Measurements from ENCODE around the gene FRMPD4. TPM values are rescaled to one million over a fixed set of nuclear protein-coding genes. Genes with fewer than 3 reads are reported as not detected.

FRMPD4 gene
- total RNA-seq, 3 donors from 2014 or later (not counting 1 experiment from before 2014, with no cell fraction given), result not detected

GRCh38 chrX:12115377-12115776, 22.9 kb upstream of the FRMPD4 start:
- Histone ChIP-seq H3K4me1 (ENCODE audit: control insufficient read depth, insufficient read depth, low read length) (no peaks in the 10 kb centered on the region), H3K27me3 (ENCODE audit: control insufficient read depth, insufficient read depth, low read length) (no peaks in the 10 kb centered on the region), H3K27ac (ENCODE audit: low read length) (no peak overlapping the region), H3K4me3 (ENCODE audit: low read length) (no peak overlapping the region), H3K36me3 (ENCODE audit: control insufficient read depth, insufficient read depth, low read length) (no peaks in the 10 kb centered on the region), H3K9me3 (ENCODE audit: control insufficient read depth, insufficient read depth, low read length) (no peaks in the 10 kb centered on the region)
- no peaks in the 10 kb centered on the region for H3K4me1 Mint-ChIP-seq
- no peaks in the 10 kb centered on the region for H3K36me3 Mint-ChIP-seq
- peaks cover 3 to 7% of the 10 kb centered on the region in 2 donors for H3K9me3 Mint-ChIP-seq
- TF ChIP-seq, protein P1, sequence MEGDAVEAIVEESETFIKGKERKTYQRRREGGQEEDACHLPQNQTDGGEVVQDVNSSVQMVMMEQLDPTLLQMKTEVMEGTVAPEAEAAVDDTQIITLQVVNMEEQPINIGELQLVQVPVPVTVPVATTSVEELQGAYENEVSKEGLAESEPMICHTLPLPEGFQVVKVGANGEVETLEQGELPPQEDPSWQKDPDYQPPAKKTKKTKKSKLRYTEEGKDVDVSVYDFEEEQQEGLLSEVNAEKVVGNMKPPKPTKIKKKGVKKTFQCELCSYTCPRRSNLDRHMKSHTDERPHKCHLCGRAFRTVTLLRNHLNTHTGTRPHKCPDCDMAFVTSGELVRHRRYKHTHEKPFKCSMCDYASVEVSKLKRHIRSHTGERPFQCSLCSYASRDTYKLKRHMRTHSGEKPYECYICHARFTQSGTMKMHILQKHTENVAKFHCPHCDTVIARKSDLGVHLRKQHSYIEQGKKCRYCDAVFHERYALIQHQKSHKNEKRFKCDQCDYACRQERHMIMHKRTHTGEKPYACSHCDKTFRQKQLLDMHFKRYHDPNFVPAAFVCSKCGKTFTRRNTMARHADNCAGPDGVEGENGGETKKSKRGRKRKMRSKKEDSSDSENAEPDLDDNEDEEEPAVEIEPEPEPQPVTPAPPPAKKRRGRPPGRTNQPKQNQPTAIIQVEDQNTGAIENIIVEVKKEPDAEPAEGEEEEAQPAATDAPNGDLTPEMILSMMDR (IDR thresholded peaks at IDR 0.05), result no peak
- ATAC-seq, result no peak
- DNase-seq, result no peak
- 60% methylated on average over 1 of the region's 2 CpGs for WGBS (ENCODE audit: insufficient coverage)
- H3K27me3 Mint-ChIP-seq (ENCODE audit: low read depth in 2 of 2), result no peaks in the 10 kb centered on the region
- H3K27ac Mint-ChIP-seq, result no peak overlapping the region
- H3K4me3 Mint-ChIP-seq, result no peak overlapping the region
- intact Hi-C loops (cut with micrococcal nuclease), result no loop called here

- peaks cover 3 to 7% of the 10 kb centered on the region in 2 donors for H3K9me3 Mint-ChIP-seq
- no peaks in the 10 kb centered on the region for H3K4me1 ChIP-seq (ENCODE audit: control insufficient read depth, insufficient read depth, low read length)
- DNase-seq (no peak), ATAC-seq (no peak)
- no peaks in the 10 kb centered on the region for H3K36me3 ChIP-seq (ENCODE audit: control insufficient read depth, insufficient read depth, low read length)
- no peak overlapping the region for H3K27ac ChIP-seq (ENCODE audit: low read length)
- H3K36me3 Mint-ChIP-seq, result no peaks in the 10 kb centered on the region
- H3K27ac Mint-ChIP-seq, result no peak overlapping the region
- WGBS (ENCODE audit: insufficient coverage), result 83% methylated on average over 1 of the region's 3 CpGs
- no peaks in the 10 kb centered on the region for H3K27me3 Mint-ChIP-seq (ENCODE audit: low read depth in 2 of 2)
- intact Hi-C loops (cut with micrococcal nuclease), result no loop called here
- H3K27me3 ChIP-seq (ENCODE audit: control insufficient read depth, insufficient read depth, low read length), result no peaks in the 10 kb centered on the region
- TF ChIP-seq, protein P1 (IDR thresholded peaks at IDR 0.05), result no peak
- no peak overlapping the region for H3K4me3 ChIP-seq (ENCODE audit: low read length)
- H3K4me1 Mint-ChIP-seq, result no peaks in the 10 kb centered on the region
- no peaks in the 10 kb centered on the region for H3K9me3 ChIP-seq (ENCODE audit: control insufficient read depth, insufficient read depth, low read length)
- H3K4me3 Mint-ChIP-seq, result no peak overlapping the region
Measured at GRCh38 chrX:12118134-12118533, 20.1 kb upstream of the FRMPD4 start.

GRCh38 chrX:12128017-12128416, 10.3 kb upstream of the FRMPD4 start:
- intact Hi-C loops (cut with micrococcal nuclease), result no loop called here
- peaks cover 6% of the 10 kb centered on the region for H3K9me3 ChIP-seq (ENCODE audit: control insufficient read depth, insufficient read depth, low read length)
- Mint-ChIP-seq H3K9me3 (peaks cover 2 to 4% of the 10 kb centered on the region in 2 donors), H3K27ac (no peak overlapping the region), H3K4me3 (no peak overlapping the region), H3K27me3 (ENCODE audit: low read depth in 2 of 2) (no peaks in the 10 kb centered on the region), H3K4me1 (no peaks in the 10 kb centered on the region), H3K36me3 (no peaks in the 10 kb centered on the region)
- H3K27me3 ChIP-seq (ENCODE audit: control insufficient read depth, insufficient read depth, low read length), result no peaks in the 10 kb centered on the region
- H3K4me3 ChIP-seq (ENCODE audit: low read length), result no peak overlapping the region
- TF ChIP-seq, protein P1 (IDR thresholded peaks at IDR 0.05), result no peak
- no peaks in the 10 kb centered on the region for H3K36me3 ChIP-seq (ENCODE audit: control insufficient read depth, insufficient read depth, low read length)
- H3K27ac ChIP-seq (ENCODE audit: low read length), result no peak overlapping the region
- WGBS (ENCODE audit: insufficient coverage), result 97% methylated on average over 3 of the region's 3 CpGs
- DNase-seq (no peak), ATAC-seq (no peak)
- no peaks in the 10 kb centered on the region for H3K4me1 ChIP-seq (ENCODE audit: control insufficient read depth, insufficient read depth, low read length)

DNA sequence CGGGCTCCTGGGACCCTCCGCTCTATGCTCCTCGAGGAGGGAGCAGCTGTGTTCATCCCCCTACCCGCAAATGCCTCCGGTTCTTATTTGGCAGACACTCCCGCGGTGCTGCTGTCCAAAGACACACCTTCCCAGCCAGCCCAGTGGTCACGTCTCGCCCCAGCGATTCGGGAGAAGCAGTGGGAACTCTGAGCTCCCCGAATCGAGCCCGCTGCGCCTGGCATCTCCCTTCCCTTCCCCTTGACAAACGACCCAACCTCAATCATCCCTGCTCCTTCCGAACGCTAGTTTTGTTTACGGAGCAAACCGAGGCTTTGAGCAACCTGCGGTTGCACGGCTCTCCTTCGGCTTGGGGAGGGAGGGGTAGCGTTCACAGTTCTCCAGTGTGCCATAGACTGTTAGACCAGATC, 317 bp upstream of the FRMPD4 start:
- Mint-ChIP-seq H3K27me3 (ENCODE audit: low read depth in 2 of 2) (peaks cover 7% of the 10 kb centered on the region in 2 donors), H3K4me3 (no peak overlapping the region), H3K36me3 (no peaks in the 10 kb centered on the region), H3K4me1 (no peaks in the 10 kb centered on the region), H3K9me3 (no peaks in the 10 kb centered on the region), H3K27ac (no peak overlapping the region)
- ATAC-seq, result no peak
- no peak for DNase-seq
- Histone ChIP-seq H3K4me3 (ENCODE audit: low read length) (no peak overlapping the region), H3K27ac (ENCODE audit: low read length) (no peak overlapping the region), H3K4me1 (ENCODE audit: control insufficient read depth, insufficient read depth, low read length) (no peaks in the 10 kb centered on the region), H3K36me3 (ENCODE audit: control insufficient read depth, insufficient read depth, low read length) (no peaks in the 10 kb centered on the region), H3K27me3 (ENCODE audit: control insufficient read depth, insufficient read depth, low read length) (no peaks in the 10 kb centered on the region), H3K9me3 (ENCODE audit: control insufficient read depth, insufficient read depth, low read length) (no peaks in the 10 kb centered on the region)
- intact Hi-C loops (cut with micrococcal nuclease), result no loop called here
- WGBS (ENCODE audit: insufficient coverage), result 5% methylated on average over 20 of the region's 24 CpGs
- TF ChIP-seq, protein P1 (IDR thresholded peaks at IDR 0.05), result no peak
